CD4-positive, alpha-beta T cell treated with Interleukin-6 at 100 ng/mL for 8 hours (primary cell): Measurements from ENCODE around the gene CST6.

Experiments used
- DNase-seq: peaks from one replicate; pipeline ENCODE4 v3.0.0-alpha.2; 2020; ENCODE audit warnings: mixed read lengths, low spot score

The CST6 gene, protein sequence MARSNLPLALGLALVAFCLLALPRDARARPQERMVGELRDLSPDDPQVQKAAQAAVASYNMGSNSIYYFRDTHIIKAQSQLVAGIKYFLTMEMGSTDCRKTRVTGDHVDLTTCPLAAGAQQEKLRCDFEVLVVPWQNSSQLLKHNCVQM

DNA sequence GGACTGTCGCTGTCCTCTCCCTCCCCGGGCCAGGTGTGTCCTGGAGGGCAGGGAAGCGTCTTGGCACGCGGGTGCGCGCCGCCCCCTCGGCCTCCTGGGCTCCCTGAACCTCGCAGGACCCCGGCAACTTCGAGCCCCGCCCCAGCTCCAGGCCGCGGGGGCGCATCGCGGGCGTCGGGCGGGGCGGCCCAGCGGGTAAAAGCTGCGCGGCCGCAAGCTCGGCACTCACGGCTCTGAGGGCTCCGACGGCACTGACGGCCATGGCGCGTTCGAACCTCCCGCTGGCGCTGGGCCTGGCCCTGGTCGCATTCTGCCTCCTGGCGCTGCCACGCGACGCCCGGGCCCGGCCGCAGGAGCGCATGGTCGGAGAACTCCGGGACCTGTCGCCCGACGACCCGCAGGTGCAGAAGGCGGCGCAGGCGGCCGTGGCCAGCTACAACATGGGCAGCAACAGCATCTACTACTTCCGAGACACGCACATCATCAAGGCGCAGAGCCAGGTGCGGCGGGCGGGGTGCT lies at the start of gene CST6:
Gene CST6 (plus strand): TSS at position 224 of the 519 bp plus-strand sequence. CDS start 37 bp downstream, at position 261.
- DNase-seq = no peak

DNA sequence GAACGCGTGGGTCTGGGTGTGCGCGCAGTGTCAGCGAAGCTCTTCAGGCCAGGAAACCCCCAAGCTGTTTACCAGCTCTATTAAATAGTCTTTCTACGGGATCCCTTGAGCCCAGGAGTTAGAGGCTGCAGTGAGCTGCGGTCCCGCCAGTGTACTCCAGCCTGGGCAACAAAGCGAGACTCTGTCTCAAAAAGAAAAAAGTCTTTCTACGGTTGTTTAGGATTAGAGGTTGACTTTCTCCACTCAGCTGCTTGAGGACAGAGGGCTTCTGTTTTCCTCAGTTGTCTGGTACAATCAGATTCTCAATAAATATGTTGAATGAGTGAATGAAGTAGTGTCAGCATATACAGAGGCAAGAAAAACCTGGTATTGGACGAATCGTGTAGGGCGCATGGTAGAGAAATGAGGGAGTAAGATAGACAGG lies 49.7 kb upstream of the CST6 start:
- DNase-seq = peak; percentile 37

DNA sequence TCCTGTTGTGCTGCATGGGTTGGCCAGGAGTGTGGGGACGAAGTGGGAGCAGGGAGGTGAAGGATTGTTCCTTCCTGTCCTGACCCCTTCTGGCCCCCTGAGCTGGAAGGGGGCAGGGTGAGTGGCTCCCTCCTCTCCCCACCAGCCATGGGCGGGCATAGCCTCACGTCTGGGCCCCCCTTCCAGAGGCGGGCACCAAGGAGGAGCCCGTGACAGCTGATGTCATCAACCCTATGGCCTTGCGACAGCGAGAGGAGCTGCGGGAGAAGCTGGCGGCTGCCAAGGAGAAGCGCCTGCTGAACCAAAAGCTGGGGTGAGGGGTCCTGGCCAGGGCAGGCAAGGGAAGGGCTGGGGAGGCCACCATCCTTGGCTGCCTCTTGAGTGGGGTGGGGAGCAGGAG lies 46.9 kb upstream of the CST6 start:
- DNase-seq = no peak

DNA sequence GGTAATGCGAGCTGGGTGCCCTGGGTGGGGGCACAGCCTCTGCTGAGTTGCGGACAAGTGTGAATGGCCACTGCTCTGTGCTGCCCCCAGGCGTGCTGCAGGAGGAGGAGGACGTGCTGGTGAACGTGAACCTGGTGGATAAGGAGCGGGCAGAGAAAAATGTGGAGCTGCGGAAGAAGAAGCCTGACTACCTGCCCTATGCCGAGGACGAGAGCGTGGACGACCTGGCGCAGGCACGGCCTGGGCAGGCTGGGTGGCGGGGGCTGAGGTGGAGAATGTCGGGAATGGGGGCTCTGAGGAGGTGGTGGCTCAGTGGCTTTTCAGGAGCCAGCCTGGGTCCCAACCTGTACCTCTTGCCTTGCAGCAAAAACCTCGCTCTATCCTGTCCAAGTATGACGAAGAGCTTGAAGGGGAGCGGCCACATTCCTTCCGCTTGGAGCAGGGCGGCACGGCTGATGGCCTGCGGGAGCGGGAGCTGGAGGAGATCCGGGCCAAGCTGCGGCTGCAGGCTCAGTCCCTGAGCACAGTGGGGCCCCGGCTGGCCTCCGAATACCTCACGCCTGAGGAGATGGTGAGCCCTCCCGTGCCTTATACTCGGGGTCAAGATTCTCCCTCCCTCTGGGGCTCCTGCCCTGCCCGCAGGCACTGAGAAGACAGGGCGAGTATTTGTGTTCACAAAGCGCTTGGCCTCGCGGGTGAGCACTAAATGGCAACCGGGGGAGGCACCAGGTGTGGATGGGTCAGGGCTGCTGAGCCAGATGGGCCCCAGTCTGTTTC lies 45.6 kb upstream of the CST6 start:
- DNase-seq = no peak

DNA sequence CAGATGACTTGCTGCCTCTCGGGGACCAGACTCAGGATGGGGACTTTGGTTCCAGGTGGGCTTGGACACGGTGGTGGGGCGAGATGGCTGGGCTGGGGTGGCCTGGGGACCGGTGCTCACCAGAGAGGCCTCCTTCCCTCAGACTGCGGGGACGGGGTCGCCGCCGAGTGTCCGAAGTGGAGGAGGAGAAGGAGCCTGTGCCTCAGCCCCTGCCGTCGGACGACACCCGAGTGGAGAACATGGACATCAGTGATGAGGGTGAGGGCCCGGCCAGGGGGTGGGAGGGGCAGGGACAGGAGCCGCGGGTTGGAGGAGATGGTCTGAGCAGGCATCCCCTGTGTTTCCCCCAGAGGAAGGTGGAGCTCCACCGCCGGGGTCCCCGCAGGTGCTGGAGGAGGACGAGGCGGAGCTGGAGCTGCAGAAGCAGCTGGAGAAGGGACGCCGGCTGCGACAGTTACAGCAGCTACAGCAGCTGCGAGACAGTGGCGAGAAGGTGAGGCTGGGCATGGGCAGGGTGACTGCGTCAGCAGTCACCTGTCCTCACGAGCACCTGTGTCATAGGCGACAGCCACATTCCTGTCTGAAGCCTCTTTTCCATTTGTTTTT lies 44.4 kb upstream of the CST6 start:
- DNase-seq = no peak

DNA sequence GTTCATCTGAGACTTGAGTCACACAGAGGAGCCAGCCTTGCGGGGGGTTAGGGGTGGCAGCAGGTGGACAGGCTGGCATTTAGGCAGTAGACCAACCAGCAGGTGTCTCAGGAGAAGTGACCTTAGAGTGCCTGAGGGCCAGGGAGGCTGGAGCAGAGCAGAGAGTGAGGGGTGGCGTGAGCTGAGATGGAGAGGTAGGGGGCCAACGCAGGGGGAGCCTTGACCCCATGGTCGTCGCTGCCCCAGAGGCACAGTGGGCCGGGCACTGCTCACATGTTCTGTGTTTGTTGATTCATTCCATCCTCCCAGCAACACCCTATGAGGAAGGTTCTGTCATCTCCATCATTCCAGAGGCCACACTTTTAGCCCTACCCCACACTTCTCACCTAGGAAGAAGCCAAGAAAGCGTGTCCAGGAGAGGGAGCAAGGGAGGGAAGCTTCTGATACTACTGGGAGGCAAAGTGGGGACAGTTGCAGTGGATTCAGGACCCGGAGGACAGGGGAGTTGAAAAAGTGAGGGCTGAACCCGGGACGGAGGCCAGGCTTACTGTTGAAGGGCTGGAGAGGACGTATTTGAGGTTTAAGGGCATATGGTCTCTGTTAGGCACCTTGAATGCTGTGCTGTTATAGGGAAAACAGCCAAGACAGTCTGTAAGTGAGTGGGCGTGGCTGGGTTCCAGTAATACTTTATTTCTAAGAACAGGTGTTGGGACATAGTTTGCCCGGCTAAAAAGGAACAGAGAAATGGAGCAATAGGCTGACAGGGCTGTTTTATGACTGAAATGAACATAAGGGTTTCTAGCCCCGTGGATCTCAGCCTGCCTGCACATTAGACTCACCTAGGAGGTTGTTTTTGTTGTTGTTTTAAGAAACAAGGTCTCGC lies 43.0 kb upstream of the CST6 start:
- no peak for DNase-seq

DNA sequence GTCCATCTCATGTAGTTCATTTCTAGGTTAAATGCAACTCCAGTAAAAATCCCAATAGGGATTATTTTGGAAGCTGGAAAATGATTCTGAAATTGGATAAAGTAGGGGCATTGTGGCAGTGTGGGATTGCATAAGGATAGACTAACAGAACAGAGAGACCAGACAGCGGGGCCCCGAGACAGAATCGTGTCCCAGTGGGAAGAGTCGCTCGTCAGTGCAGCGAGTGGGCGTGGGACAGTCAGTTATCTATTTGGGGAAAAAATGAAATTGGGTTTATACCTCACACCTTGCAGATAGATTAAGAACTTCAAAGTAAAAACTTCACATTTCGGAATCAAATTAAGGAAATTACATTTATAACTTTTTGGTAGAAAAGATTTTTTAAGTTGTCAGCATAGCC lies 39.7 kb upstream of the CST6 start:
- DNase-seq = no peak

DNA sequence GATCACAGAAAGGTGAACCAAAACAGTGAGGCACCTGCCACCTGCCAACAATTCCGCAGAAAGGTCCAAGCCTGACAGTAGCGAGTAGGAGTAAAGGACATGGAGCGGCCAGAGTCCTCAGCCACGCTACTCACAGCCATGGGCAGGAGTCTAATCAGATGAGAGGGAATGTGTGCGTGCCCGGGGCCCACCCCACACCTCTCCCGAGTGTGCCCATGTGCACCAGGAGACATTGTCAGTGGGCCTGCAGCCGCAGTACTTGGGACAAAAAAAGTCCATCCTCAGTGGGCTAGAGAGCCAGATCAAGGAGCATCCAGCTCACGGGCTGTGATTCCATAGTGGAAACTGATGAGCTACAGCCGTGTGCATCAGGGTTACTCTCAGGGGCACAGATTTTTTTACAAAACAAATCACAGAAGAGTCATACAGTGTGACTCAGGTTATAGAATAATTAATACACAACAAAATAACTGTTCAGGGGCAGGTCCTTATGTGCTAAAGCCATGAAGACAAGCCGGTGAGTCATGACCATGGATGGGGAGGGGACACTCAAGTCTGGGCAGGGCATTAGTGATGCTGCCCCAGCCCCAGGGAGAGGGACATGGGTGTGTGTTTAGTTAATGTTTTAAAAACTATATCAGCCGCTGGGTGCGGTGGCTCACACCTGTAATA lies 38.2 kb upstream of the CST6 start:
- no peak for DNase-seq

DNA sequence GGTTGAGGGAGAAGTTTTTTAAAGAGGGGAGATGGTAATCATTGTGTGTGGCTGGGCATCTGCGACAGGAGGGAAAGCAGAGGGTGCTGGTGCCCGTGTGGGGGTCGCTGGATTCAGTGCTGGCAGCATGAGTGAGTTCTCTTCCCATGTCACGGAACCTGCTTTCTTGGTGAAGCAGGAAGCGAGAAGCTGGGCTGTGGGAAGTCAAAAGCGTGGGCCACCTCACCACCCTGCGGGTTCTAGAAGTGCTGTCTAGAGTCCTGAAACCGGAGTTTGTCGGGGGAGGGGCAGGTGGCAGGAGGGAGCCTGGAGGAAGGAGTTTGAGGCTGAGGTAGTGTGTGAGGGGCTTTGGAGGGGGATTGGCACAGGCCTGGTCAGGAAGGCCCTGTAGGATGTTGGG lies 36.0 kb upstream of the CST6 start:
- DNase-seq = no peak

DNA sequence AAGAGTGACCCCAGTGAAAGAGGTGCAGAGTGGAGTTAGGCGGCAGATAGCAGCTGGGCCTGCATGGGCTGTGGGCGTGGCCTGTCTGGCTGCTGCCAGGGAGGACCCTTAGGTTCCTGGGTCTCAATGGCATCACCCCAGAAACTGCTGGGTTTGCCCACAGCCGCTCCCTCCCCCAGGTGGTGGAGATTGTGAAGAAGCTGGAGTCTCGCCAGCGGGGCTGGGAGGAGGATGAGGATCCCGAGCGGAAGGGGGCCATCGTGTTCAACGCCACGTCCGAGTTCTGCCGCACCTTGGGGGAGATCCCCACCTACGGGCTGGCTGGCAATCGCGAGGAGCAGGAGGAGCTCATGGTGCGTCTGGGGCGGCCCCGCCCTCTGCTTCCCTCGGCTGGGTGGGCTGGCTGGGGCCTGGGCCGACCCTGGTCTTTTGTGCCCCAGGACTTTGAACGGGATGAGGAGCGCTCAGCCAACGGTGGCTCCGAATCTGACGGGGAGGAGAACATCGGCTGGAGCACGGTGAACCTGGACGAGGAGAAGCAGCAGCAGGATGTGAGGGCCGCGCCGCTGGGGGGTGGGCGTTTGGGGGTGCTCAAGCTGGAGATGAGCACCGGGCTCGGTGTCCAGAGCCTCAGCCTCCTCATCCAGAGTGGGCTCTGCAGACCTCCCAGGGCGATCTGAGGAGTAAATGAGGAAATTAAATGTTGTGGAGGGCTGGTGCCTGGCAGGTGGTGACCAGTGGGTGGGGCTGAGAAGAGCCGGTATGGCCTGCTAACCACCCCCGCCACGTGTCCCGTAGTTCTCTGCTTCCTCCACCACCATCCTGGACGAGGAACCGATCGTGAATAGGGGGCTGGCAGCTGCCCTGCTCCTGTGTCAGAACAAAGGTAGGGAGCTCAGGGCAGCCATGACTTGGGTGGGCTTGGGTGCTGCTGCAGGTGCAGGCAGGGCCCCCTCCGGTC lies 35.3 kb upstream of the CST6 start:
- no peak for DNase-seq

DNA sequence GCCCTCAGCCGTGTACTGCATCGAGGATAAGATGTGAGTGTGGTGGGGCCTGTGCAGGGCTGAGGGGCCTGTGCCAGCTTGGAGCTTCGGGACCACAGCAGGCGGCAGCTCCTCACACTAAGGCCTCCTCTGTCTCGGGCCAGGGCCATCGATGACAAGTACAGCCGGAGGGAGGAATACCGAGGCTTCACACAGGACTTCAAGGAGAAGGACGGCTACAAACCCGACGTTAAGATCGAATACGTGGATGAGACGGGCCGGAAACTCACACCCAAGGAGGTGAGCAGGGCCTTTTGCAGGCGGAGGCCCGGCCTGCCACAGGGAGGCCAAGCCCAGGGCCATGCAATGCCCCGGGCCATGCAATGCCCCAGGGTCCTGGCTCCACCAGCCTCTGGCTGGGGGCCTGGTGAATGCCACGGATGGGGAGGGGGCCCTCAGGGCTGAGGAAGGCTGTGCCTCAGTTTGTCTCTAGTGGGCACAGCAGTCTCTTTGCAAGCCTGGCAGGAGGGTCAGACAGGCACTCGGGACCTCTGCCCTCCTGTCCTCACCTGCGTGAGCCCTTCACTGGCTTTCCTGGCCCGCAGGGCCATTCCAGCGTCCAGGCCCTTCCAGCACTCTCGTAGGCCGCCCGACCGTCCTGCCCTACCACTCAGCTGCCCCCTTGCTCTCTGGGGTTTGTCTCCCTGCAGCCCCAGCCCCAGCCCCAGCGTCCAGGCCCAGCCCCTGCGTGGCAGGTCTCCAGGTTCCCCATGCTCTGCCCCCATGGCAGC lies 34.0 kb upstream of the CST6 start:
- no peak for DNase-seq

DNA sequence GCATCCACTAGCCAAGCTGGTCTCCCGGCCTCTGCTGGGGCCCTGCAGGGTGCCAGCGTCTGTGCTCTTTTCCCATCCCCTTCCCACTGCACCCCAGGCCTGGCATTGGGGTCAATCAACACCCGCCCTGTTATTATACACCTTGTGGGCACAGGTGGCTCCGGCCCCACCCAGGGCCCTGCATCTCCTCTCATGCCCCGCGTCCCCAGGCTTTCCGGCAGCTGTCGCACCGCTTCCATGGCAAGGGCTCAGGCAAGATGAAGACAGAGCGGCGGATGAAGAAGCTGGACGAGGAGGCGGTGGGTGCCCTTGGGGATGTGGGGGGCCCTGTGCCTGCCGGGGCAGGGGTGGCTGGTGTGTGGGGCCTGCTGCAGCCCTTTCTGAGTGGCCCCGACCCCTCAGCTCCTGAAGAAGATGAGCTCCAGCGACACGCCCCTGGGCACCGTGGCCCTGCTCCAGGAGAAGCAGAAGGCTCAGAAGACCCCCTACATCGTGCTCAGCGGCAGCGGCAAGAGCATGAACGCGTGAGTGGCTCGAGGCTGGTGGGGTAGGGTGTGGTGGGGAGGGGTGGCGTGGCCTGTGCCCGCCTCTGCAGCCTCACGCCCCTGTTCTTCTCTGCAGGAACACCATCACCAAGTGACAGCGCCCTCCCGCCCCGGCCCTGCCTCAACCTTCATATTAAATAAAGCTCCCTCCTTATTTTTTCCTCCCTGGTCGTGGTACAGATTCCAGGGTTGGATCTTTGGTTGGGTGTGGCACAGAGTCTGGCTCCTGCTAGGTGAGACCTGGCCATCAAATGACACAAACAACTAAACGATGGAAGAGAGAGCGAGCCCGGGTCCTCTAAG lies 33.2 kb upstream of the CST6 start:
- DNase-seq = no peak

DNA sequence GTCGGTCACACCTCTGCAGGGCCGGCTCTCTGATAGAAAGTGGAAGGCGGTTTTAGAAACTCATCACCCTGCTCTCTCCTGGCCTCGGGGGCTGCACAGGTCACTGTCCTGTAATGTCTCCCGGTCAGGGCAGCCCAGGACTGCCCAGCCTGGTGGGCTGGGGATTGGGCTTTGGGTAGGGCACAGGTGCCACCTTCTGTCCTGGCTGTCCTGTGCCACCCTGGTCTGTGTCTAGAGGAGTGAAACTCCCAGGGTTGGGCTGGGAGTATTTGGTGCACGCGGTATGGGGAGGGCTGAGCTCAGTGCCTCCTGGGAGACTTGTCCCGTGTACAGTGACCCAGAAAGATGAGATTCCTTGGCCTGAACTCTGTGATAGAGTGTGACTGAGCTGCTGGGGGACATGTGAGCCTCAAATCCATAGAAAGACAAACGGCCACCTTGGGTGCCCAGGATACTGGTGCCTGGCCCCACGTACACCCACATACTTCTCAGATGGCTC lies 32.5 kb upstream of the CST6 start:
- no peak for DNase-seq

DNA sequence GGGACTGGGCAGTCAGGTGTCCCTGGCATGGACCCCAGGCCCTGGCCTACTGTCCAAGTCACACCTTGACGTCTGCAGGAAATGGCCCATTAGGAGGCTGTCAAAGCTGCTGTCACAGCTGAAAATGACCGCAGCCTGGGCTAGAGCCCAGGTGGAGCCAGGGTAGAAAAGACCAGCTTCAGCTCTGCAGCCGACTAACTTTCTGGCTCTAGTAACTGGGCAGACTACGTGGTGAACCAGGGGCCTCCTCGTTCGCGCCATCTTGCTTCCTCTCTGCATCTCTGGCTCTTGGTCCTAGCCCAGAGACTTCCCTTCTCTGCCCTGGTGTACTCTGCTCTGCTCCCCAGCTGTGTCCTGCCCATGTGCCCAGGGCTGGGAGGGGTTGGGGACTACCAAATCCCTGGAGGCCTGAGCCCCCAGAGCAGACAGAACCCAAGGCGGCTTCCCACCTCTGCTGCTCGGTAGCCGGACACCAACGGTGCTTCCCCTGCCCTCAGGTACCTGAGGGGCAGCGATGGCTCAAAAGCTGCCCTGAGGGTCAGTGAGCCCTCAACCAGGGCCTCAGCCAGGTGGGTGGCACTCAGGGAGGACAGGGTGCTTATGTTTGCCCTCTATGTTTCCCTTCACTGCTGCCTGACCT lies 30.6 kb upstream of the CST6 start:
- DNase-seq = no peak

DNA sequence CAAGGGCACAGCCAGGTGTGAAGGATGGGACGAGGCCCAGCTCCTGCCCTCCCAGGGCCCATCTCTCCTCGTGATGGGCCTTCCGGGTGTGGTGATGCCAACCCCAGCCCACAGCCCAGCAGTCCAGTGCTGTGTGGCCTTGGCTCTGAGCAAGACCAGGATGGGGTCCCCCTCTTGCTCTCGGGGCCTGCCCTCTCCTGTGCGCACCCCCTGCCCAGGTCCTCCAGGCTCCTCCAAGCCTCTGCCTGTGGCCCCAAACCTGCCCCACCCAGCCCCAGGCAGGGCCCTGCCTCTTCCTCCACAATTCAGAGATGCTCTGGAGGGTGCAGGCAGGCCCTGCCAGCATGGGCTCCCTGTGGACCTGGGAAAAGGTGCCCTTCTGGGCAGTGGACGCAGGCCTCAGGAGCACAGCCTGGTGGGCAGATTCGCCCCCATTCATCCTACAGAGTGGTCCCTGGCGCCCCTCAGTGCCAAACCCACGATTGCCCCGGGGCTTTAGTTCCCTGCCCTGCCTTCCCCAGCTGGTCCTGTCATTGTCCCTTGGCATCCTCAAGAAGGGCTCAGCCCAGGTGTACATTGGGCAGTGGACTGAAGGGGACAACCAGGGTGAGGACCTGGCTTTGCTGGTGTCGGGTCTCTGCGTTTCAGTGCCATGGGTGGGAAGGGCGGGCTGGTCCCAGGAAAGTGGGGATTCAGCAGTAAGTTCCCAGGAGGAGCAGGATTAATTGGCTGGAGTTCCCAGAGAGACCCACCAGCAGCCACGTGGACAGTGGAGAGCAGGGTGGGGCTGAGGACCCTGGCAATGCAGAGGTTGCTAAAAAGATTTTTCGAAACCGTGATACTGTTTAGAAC lies 29.6 kb upstream of the CST6 start:
- no peak for DNase-seq

DNA sequence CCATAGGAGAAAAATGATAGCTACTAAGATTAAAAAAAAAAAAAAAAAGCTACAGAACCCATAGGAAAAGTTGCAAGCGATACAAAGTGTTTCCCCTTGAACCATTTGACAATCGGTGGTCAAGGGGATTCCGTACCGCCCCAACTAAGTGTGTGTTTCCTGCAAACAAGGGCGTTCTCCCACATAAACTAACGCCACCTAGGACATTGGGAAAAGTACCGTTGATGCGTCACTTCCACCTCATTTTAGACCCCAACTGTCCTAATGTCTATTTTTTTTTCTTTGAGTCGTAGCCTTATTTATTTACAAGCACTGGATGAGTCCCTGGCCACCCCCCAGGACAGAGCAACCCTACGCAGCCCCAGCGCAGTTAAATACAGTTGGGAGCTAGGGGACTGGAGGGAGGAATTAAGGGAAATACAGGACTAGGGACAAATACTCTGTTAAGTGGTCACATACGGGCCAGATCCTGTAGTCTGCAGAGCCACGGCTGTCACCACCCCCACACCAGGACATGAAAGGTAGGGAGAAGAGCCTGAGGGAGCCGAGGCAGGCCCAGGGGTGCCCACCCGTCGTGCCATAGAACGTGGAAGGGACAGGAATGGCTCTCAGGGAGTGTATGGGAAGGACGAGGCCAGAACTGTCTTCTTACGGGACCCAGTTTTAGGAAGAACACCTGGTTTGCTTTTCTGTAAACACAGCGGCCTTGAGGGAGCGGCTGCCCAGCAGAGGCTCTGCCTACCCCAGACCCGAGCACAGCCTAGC lies 28.8 kb upstream of the CST6 start:
- DNase-seq = no peak
